Measurements from ENCODE around the gene SPAG6. TPM values are rescaled to one million over a fixed set of nuclear protein-coding genes. Genes with fewer than 3 reads are reported as not detected.

Gene SPAG6
- total RNA-seq, 1 donor from 2014 or later: not detected

- no peak overlapping the region for H3K27ac Mint-ChIP-seq
- peaks cover 39% of the 10 kb centered on the region for H3K27me3 Mint-ChIP-seq
- H3K9me3 Mint-ChIP-seq: no peaks in the 10 kb centered on the region
- no peak overlapping the region for H3K4me3 Mint-ChIP-seq
- intact Hi-C loops (cut with micrococcal nuclease): no loop called here
- no peak for DNase-seq
- H3K36me3 Mint-ChIP-seq (ENCODE audit: low read depth): peaks cover 2% of the 10 kb centered on the region
- H3K4me1 Mint-ChIP-seq: peaks cover 15% of the 10 kb centered on the region
These were observed 98.0 kb downstream of the SPAG6 start for GRCh38 chr10:22443175-22443901.

- Mint-ChIP-seq H3K4me1 (peaks cover 6% of the 10 kb centered on the region), H3K36me3 (ENCODE audit: low read depth) (peaks cover under 1% of the 10 kb centered on the region), H3K27me3 (peaks cover 45% of the 10 kb centered on the region), H3K9me3 (no peaks in the 10 kb centered on the region), H3K27ac (no peak overlapping the region), H3K4me3 (no peak overlapping the region)
- DNase-seq: no peak
- intact Hi-C loops (cut with micrococcal nuclease): no loop called here
These were observed 99.0 kb downstream of the SPAG6 start for GRCh38 chr10:22444219-22444788.

GRCh38 chr10:22445495-22445894 lies 100.2 kb downstream of the SPAG6 start:
- no peak for DNase-seq
- Mint-ChIP-seq H3K27me3 (peaks cover 48% of the 10 kb centered on the region), H3K27ac (no peak overlapping the region), H3K4me3 (no peak overlapping the region), H3K9me3 (no peaks in the 10 kb centered on the region), H3K4me1 (peaks cover 2% of the 10 kb centered on the region), H3K36me3 (ENCODE audit: low read depth) (no peaks in the 10 kb centered on the region)
- intact Hi-C loops (cut with micrococcal nuclease): no loop called here

- no peaks in the 10 kb centered on the region for H3K36me3 Mint-ChIP-seq (ENCODE audit: low read depth)
- no peaks in the 10 kb centered on the region for H3K9me3 Mint-ChIP-seq
- no peak overlapping the region for H3K4me3 Mint-ChIP-seq
- no peaks in the 10 kb centered on the region for H3K4me1 Mint-ChIP-seq
- intact Hi-C loops (cut with micrococcal nuclease): no loop called here
- H3K27ac Mint-ChIP-seq: no peak overlapping the region
- DNase-seq: no peak
- peaks cover 38% of the 10 kb centered on the region for H3K27me3 Mint-ChIP-seq
These were observed 101.8 kb downstream of the SPAG6 start for GRCh38 chr10:22447068-22447467.

DNA sequence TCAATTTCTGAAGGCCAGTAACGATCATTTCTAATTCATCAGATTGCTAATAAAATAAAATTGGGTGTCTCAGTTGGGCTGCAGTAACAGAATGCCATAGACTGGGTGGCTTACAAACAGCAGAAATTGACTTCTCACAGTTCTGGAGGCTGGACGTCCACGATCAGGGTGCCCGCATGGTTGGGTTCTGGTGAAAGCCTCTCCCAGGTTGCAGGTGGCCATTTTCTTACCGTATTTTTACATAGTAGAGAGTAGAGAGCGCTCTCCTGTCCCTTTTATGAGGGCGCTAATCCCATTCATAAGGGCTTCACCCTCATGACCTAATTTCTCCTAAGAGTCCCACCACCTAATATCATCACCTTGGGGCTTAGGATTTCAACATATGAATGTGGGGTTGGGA lies 106.0 kb downstream of the SPAG6 start:
- Mint-ChIP-seq H3K27me3 (peaks cover 16% of the 10 kb centered on the region), H3K27ac (no peak overlapping the region), H3K4me3 (no peak overlapping the region), H3K9me3 (no peaks in the 10 kb centered on the region), H3K4me1 (peaks cover 8% of the 10 kb centered on the region), H3K36me3 (ENCODE audit: low read depth) (no peaks in the 10 kb centered on the region)
- no peak for DNase-seq
- intact Hi-C loops (cut with micrococcal nuclease): no loop called here

- Mint-ChIP-seq H3K4me1 (peaks cover 8% of the 10 kb centered on the region), H3K36me3 (ENCODE audit: low read depth) (no peaks in the 10 kb centered on the region), H3K27ac (no peak overlapping the region), H3K4me3 (no peak overlapping the region), H3K27me3 (peaks cover 10% of the 10 kb centered on the region), H3K9me3 (no peaks in the 10 kb centered on the region)
- no peak for DNase-seq
- intact Hi-C loops (cut with micrococcal nuclease): no loop called here
These were observed 108.0 kb downstream of the SPAG6 start for GRCh38 chr10:22453320-22453719.

GRCh38 chr10:22453948-22454591 lies 108.8 kb downstream of the SPAG6 start:
- intact Hi-C loops (cut with micrococcal nuclease): no loop called here
- no peak for DNase-seq
- Mint-ChIP-seq H3K27ac (no peak overlapping the region), H3K27me3 (peaks cover 4% of the 10 kb centered on the region), H3K9me3 (no peaks in the 10 kb centered on the region), H3K36me3 (ENCODE audit: low read depth) (no peaks in the 10 kb centered on the region), H3K4me3 (no peak overlapping the region), H3K4me1 (peaks cover 8% of the 10 kb centered on the region)

- no peak for DNase-seq
- Mint-ChIP-seq H3K4me3 (no peak overlapping the region), H3K9me3 (no peaks in the 10 kb centered on the region), H3K27me3 (peaks cover 3% of the 10 kb centered on the region), H3K4me1 (peaks cover 12% of the 10 kb centered on the region), H3K27ac (no peak overlapping the region), H3K36me3 (ENCODE audit: low read depth) (no peaks in the 10 kb centered on the region)
- intact Hi-C loops (cut with micrococcal nuclease): no loop called here
These were observed 109.3 kb downstream of the SPAG6 start for GRCh38 chr10:22454634-22455033.

DNA sequence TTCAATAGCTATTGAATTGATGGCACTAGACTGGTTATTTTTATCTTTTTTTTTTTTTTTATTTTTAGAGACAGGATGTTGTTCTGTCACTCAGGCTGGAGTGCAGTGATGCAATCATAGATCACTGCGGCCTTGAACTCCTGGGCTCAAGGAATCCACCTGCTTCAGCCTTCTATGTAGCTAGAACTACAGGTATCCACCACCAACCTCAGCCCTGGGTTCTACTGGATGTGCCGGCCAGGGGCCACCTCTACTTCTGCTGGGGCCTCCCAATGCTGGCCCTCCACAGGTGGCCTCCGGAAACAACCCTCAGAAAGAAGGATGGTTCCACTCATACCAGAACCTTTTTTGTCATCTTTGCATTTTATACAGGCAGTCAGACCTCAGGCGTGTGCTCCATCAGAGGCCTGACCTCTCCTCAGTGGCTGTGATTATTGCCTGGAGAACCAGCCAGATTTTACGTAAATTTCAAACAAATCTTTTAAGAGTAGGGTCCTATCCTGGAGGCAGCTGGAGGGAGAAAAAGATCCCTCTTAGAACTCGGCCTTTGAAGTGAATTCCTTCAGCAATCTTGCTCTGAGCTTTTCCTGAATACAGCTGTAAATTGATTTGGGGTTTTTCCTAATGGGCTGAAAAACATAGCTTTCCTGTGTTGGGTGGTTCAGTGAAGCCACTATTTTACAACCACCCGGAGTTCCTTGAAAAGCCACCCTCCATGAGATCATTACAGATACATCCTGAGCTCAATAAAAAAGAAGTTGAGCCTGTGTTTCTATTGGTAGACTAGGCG lies 110.0 kb downstream of the SPAG6 start:
- DNase-seq: peak; percentile 65
- no peak overlapping the region for H3K4me3 Mint-ChIP-seq
- H3K9me3 Mint-ChIP-seq: no peaks in the 10 kb centered on the region
- H3K4me1 Mint-ChIP-seq: peaks cover 14% of the 10 kb centered on the region
- H3K27ac Mint-ChIP-seq: no peak overlapping the region
- no peaks in the 10 kb centered on the region for H3K27me3 Mint-ChIP-seq
- no peaks in the 10 kb centered on the region for H3K36me3 Mint-ChIP-seq (ENCODE audit: low read depth)
- intact Hi-C loops (cut with micrococcal nuclease): no loop called here

DNA sequence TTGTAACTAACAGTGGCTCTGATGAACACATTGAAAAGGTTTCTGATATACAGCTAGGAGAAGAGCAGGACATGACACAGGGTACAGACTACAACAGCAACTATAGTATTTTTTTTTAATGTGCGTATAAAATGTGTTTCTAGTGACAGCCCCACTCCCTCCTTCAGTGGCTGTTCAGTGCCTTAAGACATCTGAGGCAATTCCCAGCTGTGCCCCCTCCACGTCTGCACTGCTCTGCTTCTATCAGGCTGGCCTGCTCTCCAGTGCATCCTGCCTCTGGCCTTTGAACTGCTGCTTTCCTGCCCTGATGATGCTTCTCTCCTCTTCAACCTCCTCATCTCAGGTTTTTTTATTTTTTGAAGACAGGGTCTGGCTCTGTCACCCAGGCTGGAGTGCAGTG lies 111.2 kb downstream of the SPAG6 start:
- Mint-ChIP-seq H3K4me1 (peaks cover 14% of the 10 kb centered on the region), H3K36me3 (ENCODE audit: low read depth) (no peaks in the 10 kb centered on the region), H3K9me3 (no peaks in the 10 kb centered on the region), H3K27ac (no peak overlapping the region), H3K27me3 (no peaks in the 10 kb centered on the region), H3K4me3 (no peak overlapping the region)
- intact Hi-C loops (cut with micrococcal nuclease): no loop called here
- no peak for DNase-seq

DNA sequence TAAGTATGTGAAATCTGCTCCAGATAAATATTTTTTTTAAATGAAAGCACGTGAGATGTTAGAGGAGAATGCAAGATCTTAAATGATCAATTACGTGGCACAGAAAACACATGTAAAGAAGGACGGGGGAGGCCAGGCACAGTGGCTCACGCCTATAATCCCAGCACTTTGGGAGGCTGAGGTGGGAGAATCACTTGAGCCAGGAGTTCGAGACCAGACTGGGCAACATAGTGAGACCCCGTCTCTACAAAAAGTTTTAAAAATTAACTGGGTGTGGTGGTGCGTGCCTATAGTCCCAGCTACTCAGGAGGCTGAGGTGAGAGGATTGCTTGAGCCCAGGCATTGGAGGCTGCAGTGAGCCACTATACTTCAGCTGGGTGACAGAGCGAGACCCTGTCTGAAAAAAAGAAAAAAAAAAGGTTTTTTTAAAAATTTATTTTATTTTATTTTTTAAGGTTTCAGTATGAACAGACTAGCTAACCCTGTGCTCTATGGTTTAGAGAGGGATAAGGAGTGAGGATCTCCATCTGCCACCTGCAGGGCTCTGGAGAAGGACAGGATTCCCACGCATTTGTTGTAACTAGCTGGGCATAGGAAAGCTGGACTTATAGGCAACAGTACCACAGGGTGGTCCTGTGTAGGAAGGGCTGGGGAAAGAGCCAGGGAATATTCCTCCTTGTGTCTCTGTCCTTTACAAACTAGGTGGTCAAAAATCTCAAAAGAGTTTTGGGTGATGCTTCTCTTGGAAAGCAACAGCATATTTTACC lies 113.2 kb downstream of the SPAG6 start:
- no peak for DNase-seq
- Mint-ChIP-seq H3K27me3 (no peaks in the 10 kb centered on the region), H3K27ac (no peak overlapping the region), H3K4me1 (peaks cover 17% of the 10 kb centered on the region), H3K36me3 (ENCODE audit: low read depth) (no peaks in the 10 kb centered on the region), H3K9me3 (no peaks in the 10 kb centered on the region), H3K4me3 (no peak overlapping the region)
- intact Hi-C loops (cut with micrococcal nuclease): no loop called here

- DNase-seq: no peak
- no peak overlapping the region for H3K27ac Mint-ChIP-seq
- H3K4me1 Mint-ChIP-seq: peaks cover 17% of the 10 kb centered on the region
- no peak overlapping the region for H3K4me3 Mint-ChIP-seq
- intact Hi-C loops (cut with micrococcal nuclease): no loop called here
- no peaks in the 10 kb centered on the region for H3K9me3 Mint-ChIP-seq
- no peaks in the 10 kb centered on the region for H3K27me3 Mint-ChIP-seq
- no peaks in the 10 kb centered on the region for H3K36me3 Mint-ChIP-seq (ENCODE audit: low read depth)
These were observed 114.2 kb downstream of the SPAG6 start for GRCh38 chr10:22459496-22459895.

GRCh38 chr10:22460101-22460500 lies 114.8 kb downstream of the SPAG6 start:
- no peak for DNase-seq
- intact Hi-C loops (cut with micrococcal nuclease): no loop called here
- Mint-ChIP-seq H3K27me3 (no peaks in the 10 kb centered on the region), H3K4me1 (peaks cover 14% of the 10 kb centered on the region), H3K9me3 (no peaks in the 10 kb centered on the region), H3K27ac (no peak overlapping the region), H3K4me3 (no peak overlapping the region), H3K36me3 (ENCODE audit: low read depth) (no peaks in the 10 kb centered on the region)
